GM12878 (cell line): ENCODE results near the gene ZDHHC14. TPM values are rescaled to one million over a fixed set of nuclear protein-coding genes. Genes with fewer than 3 reads are reported as not detected.

Experiments
- CBFB ChIP-seq: IDR thresholded peaks from 2 replicates; pipeline ENCODE4 v1.6.1; 2016; ENCODE audit warnings: antibody characterized with exemption, low read depth
- CREB1 ChIP-seq: IDR thresholded peaks from 2 replicates; pipeline ENCODE4 v1.6.1; 2012; ENCODE audit warnings: low read depth, mild to moderate bottlenecking, inconsistent platforms
- EGR1 ChIP-seq, 2 experiments: IDR thresholded peaks; 1 replicate in 1 of 2; 2 replicates in 1 of 2; pipeline ENCODE4 v1.6.1; 2011 to 2012; ENCODE audit warnings: low read depth in 2 of 2, low read length in 2 of 2, borderline replicate concordance in 1 of 2, mild to moderate bottlenecking in 1 of 2, moderate library complexity in 1 of 2
- HCFC1 ChIP-seq: fragments of 150-350 bp; IDR thresholded peaks from 2 replicates; pipeline ENCODE4 v1.6.1; 2014; ENCODE audit warnings: low read length
- IKZF2 ChIP-seq, 2 experiments: fragments of 450-650 bp; IDR thresholded peaks; 2 replicates each; pipeline ENCODE4 v1.6.1; 2017; ENCODE audit warnings: mild to moderate bottlenecking in 2 of 2, moderate library complexity in 2 of 2
- MEF2B ChIP-seq: fragments of 450-650 bp; IDR thresholded peaks from 2 replicates; pipeline ENCODE4 v1.6.1; 2018; ENCODE audit warnings: mild to moderate bottlenecking, moderate library complexity; ENCODE audit not compliant: partially characterized antibody, poor library complexity, severe bottlenecking
- POLR2AphosphoS5 ChIP-seq: IDR thresholded peaks from 2 replicates; pipeline ENCODE4 v1.6.1; 2011; ENCODE audit warnings: mild to moderate bottlenecking, low read length, inconsistent platforms
- RB1 ChIP-seq: fragments of 450-650 bp; formaldehyde crosslinking; IDR thresholded peaks from 2 replicates; pipeline ENCODE4 v1.6.1; 2017; ENCODE audit warnings: mild to moderate bottlenecking, borderline replicate concordance
- SIX5 ChIP-seq: IDR thresholded peaks from 2 replicates; pipeline ENCODE4 v1.6.1; 2011; ENCODE audit warnings: mild to moderate bottlenecking, low read depth, low read length, moderate library complexity; ENCODE audit not compliant: severe bottlenecking
- TCF3 ChIP-seq: IDR thresholded peaks from 2 replicates; pipeline ENCODE4 v1.6.1; 2012; ENCODE audit warnings: low read depth, mild to moderate bottlenecking, low read length, borderline replicate concordance; ENCODE audit not compliant: insufficient read depth
- ZNF384 ChIP-seq: IDR thresholded peaks from 2 replicates; pipeline ENCODE4 v1.6.1; 2012; ENCODE audit warnings: low read depth, mild to moderate bottlenecking, low read length, improper control_type of control experiment, borderline replicate concordance
- ZNF622 ChIP-seq: fragments of 450-650 bp; IDR thresholded peaks from 2 replicates; pipeline ENCODE4 v1.6.1; 2017; ENCODE audit warnings: mild to moderate bottlenecking, inconsistent platforms
- polyA plus RNA-seq, 11 experiments: library from polyadenylated mRNA; depleted of rRNA in 4 of 11; unstranded in 6 of 11; stranded (reverse) in 5 of 11; fragments of >200 nt; fragmentation: Nextera tagmentation in 4 of 11; fragmentation: Illumina TruSeq in 1 of 11; extraction: Ambion mirVana in 4 of 11; extraction: Trizol in 1 of 11; gene quantifications; 1 replicate in 1 of 11; 2 replicates in 10 of 11; pipeline versions ENCODE4 v1.2.1 to v1.2.3, GENCODE V29; 2011 to 2016; ENCODE audit warnings: inconsistent platforms in 2 of 11, missing spikeins in 2 of 11, low read depth in 1 of 11
- total RNA-seq, 4 experiments: library from RNA; depleted of rRNA in 3 of 4; stranded (reverse); fragments of >200 nt in 3 of 4; fragmentation: Illumina TruSeq in 1 of 4; extraction: Trizol in 1 of 4; gene quantifications; 2 replicates each; pipeline versions ENCODE4 v1.2.1 to v1.2.3, GENCODE V29; 2013 to 2021
- TF ChIP-seq, protein P1 (sequence below): fragments of 450-650 bp; IDR thresholded peaks from 2 replicates; pipeline ENCODE4 v1.6.1; 2017; ENCODE audit warnings: mild to moderate bottlenecking
- TF ChIP-seq, protein P2 (sequence below): fragments of 450-650 bp; IDR thresholded peaks from 2 replicates; pipeline ENCODE4 v1.6.1; 2016; ENCODE audit warnings: mild to moderate bottlenecking, moderate library complexity, borderline replicate concordance
- TF ChIP-seq, protein P3 (sequence below): fragments of 450-650 bp; conservative IDR thresholded peaks from 2 replicates; pipeline ENCODE4 v1.6.1; 2017; ENCODE audit warnings: mild to moderate bottlenecking, moderate library complexity
- TF ChIP-seq, protein P4 (sequence below): IDR thresholded peaks from 2 replicates; pipeline ENCODE4 v1.6.1; 2011; ENCODE audit warnings: mild to moderate bottlenecking, low read depth, low read length, moderate library complexity; ENCODE audit not compliant: insufficient replicate concordance

ZDHHC14 gene
- total and polyA plus RNA-seq, 10 of the 15 experiments (the other 5 are each of a cell fraction or from before 2014, with no cell fraction given), result 0.15 to 16.0 (median 0.76) TPM; not detected in 1

DNA sequence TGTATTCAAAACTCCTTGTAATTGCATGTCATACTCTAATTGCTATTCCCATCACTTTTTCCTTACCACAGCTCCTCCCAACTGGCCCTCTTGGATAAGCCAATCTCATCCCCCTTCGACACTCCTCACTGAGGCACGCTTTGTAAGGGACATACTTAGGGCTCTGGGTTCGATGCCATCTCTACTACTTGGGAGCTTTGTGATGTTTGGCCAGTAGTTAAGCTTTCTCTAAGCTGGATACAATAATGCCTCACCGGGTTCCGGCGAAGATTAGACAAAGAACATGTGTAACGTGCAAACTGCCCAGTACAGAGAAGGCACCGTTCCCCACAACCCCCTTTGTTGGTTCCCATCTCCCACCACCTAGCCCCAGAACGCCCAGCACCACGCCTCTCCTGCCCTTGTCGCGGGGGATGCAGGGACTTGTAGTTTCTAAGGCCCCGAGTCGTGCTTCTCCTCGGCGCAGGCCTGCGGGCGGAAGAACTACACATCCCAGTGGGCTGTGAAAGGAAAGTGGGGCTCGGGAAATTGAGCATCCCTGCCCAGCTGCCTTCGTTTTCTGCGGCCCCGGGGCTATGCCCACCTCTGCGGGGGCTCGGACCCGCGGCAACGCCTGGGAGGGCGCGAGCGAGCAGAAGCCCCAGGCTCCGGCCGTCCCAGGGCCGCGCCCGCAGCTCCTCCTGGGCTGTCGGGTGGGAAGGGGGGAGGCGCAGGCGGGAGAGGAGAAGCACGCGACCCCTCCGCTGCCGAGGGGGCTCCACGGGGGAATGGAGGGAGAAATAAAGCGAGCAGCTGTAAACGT lies 1.1 kb upstream of the ZDHHC14 start (continued):
- TF ChIP-seq, protein P1, sequence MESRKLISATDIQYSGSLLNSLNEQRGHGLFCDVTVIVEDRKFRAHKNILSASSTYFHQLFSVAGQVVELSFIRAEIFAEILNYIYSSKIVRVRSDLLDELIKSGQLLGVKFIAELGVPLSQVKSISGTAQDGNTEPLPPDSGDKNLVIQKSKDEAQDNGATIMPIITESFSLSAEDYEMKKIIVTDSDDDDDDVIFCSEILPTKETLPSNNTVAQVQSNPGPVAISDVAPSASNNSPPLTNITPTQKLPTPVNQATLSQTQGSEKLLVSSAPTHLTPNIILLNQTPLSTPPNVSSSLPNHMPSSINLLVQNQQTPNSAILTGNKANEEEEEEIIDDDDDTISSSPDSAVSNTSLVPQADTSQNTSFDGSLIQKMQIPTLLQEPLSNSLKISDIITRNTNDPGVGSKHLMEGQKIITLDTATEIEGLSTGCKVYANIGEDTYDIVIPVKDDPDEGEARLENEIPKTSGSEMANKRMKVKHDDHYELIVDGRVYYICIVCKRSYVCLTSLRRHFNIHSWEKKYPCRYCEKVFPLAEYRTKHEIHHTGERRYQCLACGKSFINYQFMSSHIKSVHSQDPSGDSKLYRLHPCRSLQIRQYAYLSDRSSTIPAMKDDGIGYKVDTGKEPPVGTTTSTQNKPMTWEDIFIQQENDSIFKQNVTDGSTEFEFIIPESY, result no peak
- TF ChIP-seq IKZF2 (IDR thresholded peaks at IDR 0.05), result peak in 1 of 2 experiments; percentile 28; a peak in 1 of 4 replicates
- TF ChIP-seq, protein P2, sequence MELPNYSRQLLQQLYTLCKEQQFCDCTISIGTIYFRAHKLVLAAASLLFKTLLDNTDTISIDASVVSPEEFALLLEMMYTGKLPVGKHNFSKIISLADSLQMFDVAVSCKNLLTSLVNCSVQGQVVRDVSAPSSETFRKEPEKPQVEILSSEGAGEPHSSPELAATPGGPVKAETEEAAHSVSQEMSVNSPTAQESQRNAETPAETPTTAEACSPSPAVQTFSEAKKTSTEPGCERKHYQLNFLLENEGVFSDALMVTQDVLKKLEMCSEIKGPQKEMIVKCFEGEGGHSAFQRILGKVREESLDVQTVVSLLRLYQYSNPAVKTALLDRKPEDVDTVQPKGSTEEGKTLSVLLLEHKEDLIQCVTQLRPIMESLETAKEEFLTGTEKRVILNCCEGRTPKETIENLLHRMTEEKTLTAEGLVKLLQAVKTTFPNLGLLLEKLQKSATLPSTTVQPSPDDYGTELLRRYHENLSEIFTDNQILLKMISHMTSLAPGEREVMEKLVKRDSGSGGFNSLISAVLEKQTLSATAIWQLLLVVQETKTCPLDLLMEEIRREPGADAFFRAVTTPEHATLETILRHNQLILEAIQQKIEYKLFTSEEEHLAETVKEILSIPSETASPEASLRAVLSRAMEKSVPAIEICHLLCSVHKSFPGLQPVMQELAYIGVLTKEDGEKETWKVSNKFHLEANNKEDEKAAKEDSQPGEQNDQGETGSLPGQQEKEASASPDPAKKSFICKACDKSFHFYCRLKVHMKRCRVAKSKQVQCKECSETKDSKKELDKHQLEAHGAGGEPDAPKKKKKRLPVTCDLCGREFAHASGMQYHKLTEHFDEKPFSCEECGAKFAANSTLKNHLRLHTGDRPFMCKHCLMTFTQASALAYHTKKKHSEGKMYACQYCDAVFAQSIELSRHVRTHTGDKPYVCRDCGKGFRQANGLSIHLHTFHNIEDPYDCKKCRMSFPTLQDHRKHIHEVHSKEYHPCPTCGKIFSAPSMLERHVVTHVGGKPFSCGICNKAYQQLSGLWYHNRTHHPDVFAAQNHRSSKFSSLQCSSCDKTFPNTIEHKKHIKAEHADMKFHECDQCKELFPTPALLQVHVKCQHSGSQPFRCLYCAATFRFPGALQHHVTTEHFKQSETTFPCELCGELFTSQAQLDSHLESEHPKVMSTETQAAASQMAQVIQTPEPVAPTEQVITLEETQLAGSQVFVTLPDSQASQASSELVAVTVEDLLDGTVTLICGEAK, result peak; percentile 27; the same call in 1 of the 2 replicates
- TF ChIP-seq POLR2AphosphoS5, result no peak; the same call in 1 of the 2 replicates
- TF ChIP-seq ZNF622, result no peak
- TF ChIP-seq TCF3, result no peak
- TF ChIP-seq HCFC1, result peak; percentile 96
- TF ChIP-seq, protein P3, sequence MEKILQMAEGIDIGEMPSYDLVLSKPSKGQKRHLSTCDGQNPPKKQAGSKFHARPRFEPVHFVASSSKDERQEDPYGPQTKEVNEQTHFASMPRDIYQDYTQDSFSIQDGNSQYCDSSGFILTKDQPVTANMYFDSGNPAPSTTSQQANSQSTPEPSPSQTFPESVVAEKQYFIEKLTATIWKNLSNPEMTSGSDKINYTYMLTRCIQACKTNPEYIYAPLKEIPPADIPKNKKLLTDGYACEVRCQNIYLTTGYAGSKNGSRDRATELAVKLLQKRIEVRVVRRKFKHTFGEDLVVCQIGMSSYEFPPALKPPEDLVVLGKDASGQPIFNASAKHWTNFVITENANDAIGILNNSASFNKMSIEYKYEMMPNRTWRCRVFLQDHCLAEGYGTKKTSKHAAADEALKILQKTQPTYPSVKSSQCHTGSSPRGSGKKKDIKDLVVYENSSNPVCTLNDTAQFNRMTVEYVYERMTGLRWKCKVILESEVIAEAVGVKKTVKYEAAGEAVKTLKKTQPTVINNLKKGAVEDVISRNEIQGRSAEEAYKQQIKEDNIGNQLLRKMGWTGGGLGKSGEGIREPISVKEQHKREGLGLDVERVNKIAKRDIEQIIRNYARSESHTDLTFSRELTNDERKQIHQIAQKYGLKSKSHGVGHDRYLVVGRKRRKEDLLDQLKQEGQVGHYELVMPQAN, result no peak; the same call in none of the 2 replicates
- TF ChIP-seq MEF2B, result no peak
- TF ChIP-seq EGR1 (IDR thresholded peaks at IDR 0.05; ENCODE audit: borderline replicate concordance in 1 of 2, low read depth in 2 of 2, low read length in 2 of 2), result 0 out of 3 replicates have a peak, but pooled peaks of 1 of the 2 experiments have one; percentile 25
- peak; percentile 61; the same call in 1 of the 2 replicates for TF ChIP-seq RB1
- TF ChIP-seq, protein P4, sequence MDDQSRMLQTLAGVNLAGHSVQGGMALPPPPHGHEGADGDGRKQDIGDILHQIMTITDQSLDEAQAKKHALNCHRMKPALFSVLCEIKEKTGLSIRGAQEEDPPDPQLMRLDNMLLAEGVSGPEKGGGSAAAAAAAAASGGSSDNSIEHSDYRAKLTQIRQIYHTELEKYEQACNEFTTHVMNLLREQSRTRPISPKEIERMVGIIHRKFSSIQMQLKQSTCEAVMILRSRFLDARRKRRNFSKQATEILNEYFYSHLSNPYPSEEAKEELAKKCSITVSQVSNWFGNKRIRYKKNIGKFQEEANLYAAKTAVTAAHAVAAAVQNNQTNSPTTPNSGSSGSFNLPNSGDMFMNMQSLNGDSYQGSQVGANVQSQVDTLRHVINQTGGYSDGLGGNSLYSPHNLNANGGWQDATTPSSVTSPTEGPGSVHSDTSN, result no peak
- TF ChIP-seq CREB1, result peak; percentile 64
- TF ChIP-seq ZNF384, result no peak
- TF ChIP-seq CBFB, result 0 out of 2 replicates have a peak, but pooled peaks have one; percentile 20
- peak; percentile 96 for TF ChIP-seq SIX5
